Left colon (tissue), 2 donors: ENCODE results near the gene KRT36. TPM values are rescaled to one million over a fixed set of nuclear protein-coding genes. Genes with fewer than 3 reads are reported as not detected.

ENCODE experiments used
- ATAC-seq: fragments of 200-7000 bp; cut with Tn5 transposase; one replicate; pipeline ENCODE4 v1.9.1; 2020; ENCODE audit warnings: mild to moderate bottlenecking, moderate library complexity
- DNase-seq, 2 donors: peaks; one replicate each; pipeline ENCODE4 v3.0.0-alpha.2; 2020
- intact Hi-C, 2 donors: fragments of 100-400 bp; cut with DNase I in 1 of 2; cut with micrococcal nuclease in 1 of 2; formaldehyde crosslinking; loops; one replicate each; pipeline versions ENCODE4 v1.11.2 to v1.14.0; 2022; cut with DNase I, micrococcal nuclease
- total RNA-seq, 2 donors: library from RNA; stranded (reverse); fragmentation: NEBNext Ultra II Directional; extraction: Animal tissue kit (Norgen Biotek cat#: 25700); gene quantifications; one replicate each; pipeline ENCODE4 v1.2.1, GENCODE V29; 2021
- donor health status: DM: no; HTN: no; CAD: no.
- donor health status: DM: yes; HTN: yes; CAD: no.

The KRT36 gene
- total RNA-seq, 2 donors from 2014 or later, result 0.27 TPM; not detected in 1

DNA sequence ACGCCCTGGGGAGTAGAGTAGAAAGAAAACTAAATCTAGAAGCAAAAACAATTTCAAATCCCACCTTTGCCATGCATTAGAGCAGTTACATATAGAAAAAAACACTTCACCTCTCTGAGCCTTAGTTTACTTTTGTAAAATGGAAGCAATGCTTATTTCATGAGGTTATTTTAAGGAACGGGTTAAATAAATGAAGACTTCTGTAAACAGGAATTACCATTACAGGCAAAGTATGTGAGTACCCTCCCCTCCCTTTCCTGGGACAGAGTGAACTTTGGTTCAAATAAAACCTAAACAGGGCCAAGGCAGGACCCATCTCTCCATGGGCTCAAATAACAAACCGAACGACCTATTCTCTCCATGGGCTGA, 33.5 kb upstream of the KRT36 start:
- intact Hi-C loops, result no loop called here
- no peak for DNase-seq
- ATAC-seq, result no peak

DNA sequence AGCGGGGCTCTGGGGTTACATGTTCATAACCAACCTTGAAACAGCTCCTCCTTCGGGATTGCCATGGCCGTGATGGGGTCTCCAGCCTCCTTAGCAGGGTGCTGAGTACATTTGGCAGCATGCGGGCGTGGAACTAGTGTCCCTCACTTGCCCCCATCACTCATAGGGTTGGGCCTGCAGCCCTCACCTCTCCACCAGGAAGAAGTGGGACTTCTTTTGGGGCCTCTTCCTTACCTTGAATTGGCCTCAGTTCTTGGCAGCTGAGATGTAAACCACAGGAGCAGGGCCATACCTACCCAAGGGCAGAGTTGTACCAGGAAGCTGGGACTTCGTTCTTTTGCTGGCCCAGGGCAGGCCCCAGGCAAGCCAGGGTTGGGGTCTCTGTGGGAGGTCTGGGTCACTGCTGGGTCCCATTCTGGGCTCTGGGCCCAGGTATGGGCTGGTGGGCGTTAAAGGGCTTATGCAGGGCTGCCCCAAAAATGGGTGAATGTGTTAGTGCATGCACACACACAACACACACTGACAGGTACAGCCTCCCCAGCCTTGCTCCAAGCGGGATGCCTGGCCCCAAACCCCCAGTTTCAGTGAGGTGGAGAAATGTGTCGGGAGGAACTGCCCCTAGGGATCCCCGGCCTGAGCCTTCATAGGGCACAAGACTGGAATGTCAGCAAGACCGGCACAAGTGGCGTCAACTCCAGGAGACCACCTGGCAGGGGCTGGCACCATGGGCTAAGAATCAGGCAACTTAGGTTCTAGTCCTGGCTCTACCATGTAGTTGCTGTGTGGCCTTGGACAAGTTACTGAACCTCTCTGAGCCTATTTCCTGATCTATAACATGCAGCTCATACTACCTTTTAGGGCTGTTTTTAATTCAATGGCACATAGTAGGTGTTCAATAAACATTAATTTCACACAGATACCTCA, 32.9 kb upstream of the KRT36 start:
- intact Hi-C loops, result no loop called here
- ATAC-seq (peak; percentile 39), DNase-seq (peak in 1 of 2 donors; percentile 61)

DNA sequence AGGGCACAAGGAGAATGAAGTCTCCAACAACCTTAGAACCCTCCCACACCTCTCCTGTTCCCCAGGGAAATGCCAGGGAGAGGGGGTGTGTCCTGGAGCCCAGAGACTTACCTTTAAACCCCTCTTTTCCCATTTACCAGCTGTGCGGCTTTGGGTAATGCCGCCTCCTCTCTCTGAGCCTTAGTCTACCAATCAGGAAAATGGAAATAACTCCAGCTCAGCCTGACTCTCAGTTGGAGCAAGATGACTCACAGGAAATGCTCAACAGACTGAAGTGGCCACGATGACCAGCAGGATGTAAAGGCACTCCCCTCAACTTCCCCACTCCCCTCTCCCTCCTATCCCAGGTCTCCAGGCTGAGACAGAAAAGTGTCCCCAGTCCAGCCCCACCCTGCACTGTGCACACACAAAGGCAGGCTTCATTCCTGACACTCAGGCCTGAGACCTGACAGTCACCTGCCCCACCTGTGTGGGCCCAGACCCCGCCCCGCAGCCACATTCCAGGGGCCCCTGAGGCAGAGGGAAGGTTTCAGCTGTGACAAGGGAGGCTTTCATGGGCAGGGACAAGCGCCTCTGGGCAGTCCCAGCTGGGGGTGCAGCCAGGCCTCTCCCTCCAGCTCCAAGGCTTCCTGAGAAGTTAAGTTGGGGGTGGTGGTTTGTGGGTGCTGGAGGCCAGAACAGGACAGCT, 32.0 kb upstream of the KRT36 start:
- ATAC-seq (peak; percentile 65), DNase-seq (peak; percentile 75 to 93)
- intact Hi-C loops, result no loop called here

DNA sequence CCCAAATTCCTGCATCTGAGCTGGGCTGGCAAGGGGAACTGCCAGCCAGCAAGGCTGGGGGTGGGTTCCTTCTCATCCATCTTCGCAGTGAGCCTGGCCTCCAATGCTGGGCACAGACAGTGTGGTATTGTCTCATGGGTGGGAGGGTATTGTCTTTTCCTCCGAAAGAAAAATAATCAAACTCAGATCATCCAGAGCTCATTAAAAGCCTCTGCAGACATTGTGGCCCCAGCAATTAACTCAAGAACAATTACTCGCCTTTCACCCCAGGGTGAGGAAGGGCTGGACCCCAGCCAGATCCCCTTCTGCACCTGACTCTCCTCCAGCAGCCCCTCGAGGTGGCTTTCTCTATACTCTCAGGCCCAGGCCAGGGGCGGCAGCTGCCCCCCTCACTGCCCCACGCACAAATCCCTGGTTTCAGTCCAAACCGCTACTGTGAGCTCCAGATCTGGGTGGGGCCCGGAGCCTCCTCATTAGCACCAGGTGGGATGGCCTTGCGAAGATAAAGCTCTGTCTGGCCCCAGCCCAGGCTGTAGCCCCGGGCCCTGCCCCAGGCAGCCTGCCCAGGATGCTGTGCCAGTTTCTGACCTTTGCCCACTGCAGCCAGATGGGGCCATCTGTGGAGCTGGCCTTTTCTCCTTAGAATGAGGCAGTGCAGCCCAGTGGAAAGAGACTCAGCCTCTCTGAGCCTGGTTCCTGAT, 31.3 kb upstream of the KRT36 start:
- ATAC-seq, result peak; percentile 55

DNA sequence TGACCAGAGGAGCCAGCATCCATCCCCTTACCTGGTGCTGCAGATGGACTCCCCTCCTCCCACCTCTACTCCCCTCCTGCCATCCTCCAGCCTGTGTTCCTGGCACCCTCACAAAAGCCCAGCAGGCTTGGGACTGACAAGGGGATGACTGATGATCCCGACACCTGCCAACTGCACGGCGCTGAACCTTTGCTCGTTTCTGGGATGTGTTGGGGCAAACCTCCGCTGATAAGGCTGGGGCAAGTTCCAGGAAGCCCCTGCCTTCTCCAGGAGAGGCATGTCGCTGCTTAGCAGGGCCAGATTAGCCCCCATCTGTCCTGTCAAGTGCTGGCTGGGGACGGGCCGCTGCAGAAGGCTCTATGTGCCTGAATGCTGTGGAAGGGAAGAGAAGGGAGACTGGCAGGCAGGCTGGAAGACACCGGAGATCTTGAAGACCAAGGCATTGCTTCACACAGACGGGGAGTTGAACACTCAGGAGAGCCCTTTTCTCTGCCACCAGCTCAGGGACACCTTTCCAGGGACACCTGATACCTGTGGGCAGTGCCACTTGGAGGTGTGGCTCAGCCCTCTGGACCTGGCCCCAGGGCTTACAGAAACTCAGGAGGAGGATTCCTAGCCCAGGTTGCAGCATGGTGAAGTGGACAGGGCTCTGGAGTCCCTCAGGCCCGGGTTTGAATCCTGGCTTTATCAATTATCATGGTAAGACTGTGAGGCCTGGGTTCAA, 30.0 kb upstream of the KRT36 start:
- peak in 1 of 2 donors; percentile 59 for DNase-seq
- peak; percentile 11 for ATAC-seq
- intact Hi-C loops, result no loop called here

More for the DNA sequence above, 31.3 kb upstream of the KRT36 start:
- intact Hi-C loops, result no loop called here
- DNase-seq, result peak; percentile 72 to 80

DNA sequence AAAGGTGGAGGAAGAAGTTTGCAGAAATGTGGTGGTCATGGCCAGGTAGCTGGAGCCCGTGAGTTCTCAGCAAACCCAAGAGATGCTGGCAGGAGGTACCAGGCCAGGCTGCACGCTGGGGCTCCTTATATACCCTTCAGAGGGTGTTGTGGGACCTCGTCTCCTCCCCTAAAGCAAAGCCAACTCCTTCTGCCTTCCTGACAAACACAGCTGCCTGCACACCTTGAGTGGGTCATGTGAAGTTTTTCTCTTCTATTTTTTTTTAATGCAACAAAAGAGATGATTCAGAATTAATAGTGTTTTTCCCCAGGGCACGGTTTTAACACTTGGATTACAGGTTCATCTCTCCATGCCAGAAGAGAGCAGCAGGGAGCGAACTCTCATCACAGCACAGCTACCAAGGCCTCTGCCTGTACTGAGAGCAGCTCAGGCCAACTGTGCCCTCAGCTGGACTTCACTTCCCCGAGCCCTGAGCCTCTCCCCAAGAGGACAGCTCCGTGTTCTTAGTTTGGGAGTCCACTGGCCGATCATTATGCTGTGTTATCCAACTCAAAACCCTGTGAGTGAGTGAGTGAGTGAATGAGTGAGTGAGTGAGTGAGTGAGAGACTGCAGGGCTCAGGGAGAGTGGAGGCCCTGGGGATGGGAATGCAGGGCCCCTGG, 29.2 kb upstream of the KRT36 start, which contains the start of gene KRT15:
KRT15 (minus strand) TSS at position 102 of the 661 bp plus-strand sequence; CDS start at position 39, 63 bp downstream.
- intact Hi-C loops, result no loop called here
- ATAC-seq (no peak), DNase-seq (no peak)

DNA sequence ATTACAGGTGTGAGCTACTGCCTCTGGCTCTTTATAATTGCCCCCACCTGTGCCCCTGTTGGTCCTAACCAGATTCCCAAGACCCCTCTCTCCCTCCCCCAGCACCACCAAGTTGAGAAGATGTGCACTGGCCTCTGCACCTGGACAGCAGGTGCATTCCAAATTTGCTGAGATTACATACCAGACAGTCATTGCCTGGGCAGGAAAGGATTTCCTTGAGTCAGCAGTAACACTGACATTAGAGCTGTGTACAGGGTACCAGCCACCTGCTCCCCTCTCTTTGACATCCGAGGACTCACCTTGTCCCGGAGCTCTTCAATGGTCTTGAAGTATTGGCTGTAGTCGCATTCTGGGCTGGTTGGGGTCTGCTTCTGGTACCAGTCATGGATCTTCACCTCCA, 28.3 kb upstream of the KRT36 start:
- ATAC-seq (no peak), DNase-seq (no peak)
- intact Hi-C loops, result no loop called here

DNA sequence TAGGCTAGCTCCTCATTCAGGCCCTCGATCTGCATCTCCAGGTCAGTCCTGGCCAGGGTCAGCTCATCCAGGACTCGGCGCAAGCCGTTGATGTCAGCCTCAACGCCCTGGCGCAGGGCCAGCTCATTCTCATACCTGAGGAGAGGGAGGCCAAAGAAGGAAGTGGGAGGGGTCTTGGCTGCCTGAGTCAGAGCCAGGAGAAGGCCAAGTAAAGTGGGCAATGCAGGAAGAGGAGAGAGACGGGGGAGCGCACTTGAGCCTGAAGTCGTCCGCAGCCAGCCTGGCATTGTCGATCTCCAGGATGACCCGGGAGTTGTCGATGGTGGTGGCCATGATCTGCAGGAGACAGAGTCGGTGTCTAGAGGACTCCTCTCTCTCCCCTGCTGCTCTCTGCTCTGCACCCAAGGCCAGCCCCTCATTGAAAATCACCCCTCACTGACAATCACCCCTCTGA, 27.1 kb upstream of the KRT36 start:
- intact Hi-C loops, result no loop called here
- ATAC-seq, result no peak
- no peak for DNase-seq

DNA sequence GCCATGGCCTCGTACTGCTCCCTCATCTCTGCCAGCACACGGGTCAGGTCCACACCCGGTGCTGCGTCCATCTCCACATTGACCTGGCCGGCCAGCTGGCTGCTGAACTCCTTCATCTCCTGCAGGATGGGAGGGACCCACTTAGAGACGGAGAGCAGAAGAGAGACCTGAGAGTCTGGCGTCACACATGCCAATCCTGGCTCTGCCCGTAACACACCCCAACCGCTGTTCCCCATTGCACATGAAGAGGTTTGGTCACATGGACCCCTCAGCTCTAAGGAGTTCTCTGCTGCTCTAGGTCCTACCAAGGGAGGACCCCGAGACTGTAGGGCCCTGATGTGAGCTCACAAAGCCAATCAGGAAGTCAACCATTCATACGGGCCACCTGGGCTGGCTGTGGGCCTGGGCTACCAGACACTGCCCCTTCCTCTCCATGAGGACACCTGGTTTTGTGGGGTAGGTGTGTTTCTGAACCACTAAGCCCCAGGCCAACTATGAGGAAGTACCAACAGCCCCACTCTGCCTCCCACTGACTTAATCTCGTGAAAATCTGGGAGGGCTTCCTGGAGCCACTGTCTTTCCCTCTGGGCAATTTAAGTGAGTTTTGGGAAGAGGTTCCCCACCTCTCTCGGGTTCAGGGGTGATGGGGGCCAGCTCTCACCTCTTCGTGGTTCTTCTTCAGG, 26.6 kb upstream of the KRT36 start:
- no peak for ATAC-seq
- intact Hi-C loops, result no loop called here
- no peak for DNase-seq

DNA sequence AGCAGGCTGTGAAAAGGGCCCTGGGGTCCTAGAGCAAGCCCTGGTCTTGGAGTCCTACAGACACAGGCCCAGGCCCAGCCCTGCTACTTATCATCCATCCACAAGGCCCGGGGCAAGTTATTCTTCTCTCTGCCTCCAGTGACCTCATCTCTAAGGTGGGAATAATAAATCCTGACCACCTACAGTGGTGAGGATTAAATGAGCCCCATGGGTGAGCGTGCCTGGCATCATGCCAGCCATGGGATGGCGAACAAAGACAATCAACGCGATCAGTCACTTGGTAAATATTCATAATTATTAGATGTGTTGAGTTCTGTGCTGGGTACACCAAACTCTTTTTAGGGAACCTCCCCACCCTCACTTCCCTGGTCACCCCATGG, 23.4 kb upstream of the KRT36 start:
- intact Hi-C loops, result no loop called here
- DNase-seq (no peak), ATAC-seq (no peak)

DNA sequence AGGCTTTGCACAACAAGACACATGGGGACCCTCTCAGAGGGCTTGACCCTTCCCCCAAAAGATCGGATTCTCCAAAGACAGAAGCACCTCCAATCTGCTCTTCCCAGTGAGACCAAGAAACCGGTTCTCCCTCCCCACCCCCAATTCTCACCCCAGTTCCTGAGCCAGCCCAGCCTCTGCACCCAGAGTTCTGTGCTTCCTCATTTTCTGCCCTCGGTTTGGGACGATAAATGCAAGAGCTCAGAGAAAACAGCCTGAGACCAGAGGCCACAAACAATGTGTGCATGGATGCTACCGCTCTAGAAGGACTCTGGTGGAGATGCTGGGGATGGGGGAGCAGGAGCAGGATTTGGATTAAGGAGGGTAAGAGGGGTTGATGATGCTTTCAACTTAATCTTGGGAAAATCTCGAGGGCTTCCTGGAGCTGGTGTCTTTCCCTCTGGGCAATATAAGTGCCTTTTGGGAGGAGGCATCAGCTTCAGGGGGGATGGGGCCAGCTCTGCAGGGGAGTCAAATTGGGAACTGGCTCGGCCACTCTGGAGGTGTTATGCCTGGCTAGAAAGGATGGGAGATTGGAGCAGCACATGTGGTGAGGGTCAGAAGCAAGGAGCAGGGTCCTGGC, 22.9 kb upstream of the KRT36 start:
- intact Hi-C loops, result no loop called here
- no peak for ATAC-seq

DNA sequence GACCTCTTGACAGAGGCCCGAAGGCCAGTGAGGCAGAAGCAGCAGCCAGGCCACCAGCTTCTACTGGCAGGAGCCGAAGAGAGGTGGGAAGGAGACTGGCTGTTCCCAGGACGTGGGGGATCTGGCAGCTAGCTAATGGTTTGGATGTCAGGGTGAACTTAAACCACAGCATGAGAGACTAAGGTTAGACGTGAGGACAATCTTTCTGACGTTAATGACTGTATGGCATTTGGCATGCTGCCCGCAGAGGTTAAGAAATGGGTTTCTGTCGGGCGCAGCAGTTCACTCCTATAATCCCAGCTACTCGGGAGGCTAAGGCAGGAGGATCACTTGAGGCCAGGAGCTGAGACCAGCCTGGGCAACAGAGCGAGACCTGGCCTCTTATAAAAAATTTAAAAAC, 22.0 kb upstream of the KRT36 start:
- ATAC-seq (no peak), DNase-seq (no peak)
- intact Hi-C loops, result no loop called here

More for the DNA sequence above, 22.9 kb upstream of the KRT36 start:
- DNase-seq, result no peak

DNA sequence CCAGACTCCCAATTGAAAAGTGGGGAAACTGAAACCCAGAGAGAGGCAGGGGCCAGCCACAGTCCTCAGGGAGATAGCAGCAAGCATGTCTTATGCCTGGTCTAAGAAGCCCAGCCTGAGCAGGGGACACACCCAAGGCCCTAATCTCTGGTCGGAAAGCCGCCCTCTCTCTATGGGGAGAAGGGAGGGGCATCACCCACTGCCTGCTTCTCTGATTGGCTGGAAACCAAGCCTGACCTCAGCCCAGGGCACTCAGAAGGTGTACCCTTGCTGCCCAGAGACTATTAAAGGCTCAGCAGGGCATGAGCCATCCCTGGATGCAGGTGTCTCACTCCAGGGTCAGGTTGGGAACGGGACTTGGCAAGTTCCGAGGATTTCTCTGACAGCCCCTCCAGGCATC, 21.4 kb upstream of the KRT36 start:
- ATAC-seq (peak; percentile 93), DNase-seq (peak; percentile 67 to 86)
- intact Hi-C loops, result no loop called here

DNA sequence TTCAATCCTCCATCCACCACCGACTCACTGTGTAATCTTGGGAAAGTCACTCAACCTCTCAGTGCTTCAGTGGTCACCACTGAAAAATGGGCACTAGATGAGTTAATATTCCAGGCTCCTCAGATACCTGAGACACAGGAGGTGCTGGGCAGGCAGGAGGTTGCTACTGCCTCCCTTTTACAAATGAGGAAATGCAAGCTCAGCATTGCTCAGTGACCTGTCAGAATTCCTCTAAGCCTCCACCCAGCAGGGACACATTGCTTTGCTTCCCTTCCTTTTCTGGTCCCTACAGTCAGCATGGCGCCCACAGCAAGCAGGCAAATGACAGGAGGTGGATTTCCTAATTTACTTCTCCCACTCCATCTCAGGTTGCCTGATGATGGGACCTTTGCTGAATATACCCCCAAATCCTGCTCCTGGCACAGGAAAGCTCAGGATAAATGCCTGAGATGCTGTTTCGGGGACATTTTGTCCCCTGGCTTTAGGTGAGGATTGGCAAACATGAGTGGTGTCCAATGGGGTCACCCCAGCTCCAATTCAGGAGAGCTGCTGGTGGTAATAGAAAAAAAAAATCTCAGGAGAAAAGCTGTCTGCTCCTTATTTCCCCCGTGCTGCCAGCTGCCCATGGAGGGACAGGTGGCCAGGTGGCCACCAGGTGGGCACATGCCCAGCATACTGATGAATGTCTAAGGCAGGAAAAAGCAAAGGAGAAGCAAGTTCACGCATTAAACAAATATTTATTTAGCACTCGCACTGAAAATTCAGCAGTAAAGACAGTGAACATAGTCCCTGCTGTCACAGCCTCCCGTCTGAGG, 20.7 kb upstream of the KRT36 start:
- DNase-seq (no peak), ATAC-seq (peak; percentile 74)
- intact Hi-C loops, result no loop called here

DNA sequence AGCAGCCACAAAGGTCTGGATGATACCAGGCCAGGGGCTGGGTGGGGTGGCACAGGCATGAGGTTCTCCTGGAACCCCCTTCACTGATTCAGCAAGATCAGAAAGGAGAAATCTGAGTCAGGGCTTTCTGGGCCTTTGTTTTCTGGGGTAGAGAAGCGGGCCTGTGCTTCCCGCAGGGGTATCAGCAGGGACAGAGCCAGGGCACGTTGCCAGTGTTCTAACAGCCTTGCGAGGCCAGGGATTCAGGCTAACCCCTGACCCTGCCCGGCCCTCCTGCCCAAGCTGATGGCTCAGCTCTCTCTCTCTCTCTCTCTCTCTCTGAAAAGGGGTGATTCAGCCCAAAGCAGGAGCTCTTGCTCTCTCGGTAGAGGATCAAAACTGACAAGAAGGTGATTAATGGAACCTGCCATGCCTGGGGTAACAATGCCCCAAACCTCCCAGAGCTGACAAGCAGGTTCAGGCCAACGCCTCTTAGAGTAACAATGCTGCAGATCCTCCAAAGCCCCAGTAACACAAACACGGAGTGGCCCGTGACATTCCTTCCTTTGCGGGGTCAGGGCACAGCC, 17.7 kb upstream of the KRT36 start:
- intact Hi-C loops, result no loop called here
- ATAC-seq (no peak), DNase-seq (no peak)
